Activated naive CD8-positive, alpha-beta T cell (primary cell): ENCODE results near the gene OXT.
"Not testable (repeated sequence)": the region's sequence is repeated elsewhere in the genome, so short reads cannot be mapped to it uniquely, and the experiment has no call there.

Source experiments
- H3K27ac Mint-ChIP-seq: one replicate; pipeline ENCODE4 v1.8.0; 2021; ENCODE audit warnings: mixed read lengths
- H3K27me3 Mint-ChIP-seq: one replicate; pipeline ENCODE4 v1.8.0; 2021; ENCODE audit warnings: mixed read lengths
- H3K36me3 Mint-ChIP-seq: one replicate; pipeline ENCODE4 v1.8.0; 2021; ENCODE audit warnings: mixed read lengths
- H3K4me1 Mint-ChIP-seq: one replicate; pipeline ENCODE4 v1.8.0; 2021; ENCODE audit warnings: low read depth, mixed read lengths
- H3K4me3 Mint-ChIP-seq: one replicate; pipeline ENCODE4 v1.8.0; 2021; ENCODE audit warnings: mild to moderate bottlenecking, mixed read lengths
- H3K9me3 Mint-ChIP-seq: one replicate; pipeline ENCODE4 v1.8.0; 2021; ENCODE audit warnings: low read depth, mixed read lengths

The OXT gene

DNA sequence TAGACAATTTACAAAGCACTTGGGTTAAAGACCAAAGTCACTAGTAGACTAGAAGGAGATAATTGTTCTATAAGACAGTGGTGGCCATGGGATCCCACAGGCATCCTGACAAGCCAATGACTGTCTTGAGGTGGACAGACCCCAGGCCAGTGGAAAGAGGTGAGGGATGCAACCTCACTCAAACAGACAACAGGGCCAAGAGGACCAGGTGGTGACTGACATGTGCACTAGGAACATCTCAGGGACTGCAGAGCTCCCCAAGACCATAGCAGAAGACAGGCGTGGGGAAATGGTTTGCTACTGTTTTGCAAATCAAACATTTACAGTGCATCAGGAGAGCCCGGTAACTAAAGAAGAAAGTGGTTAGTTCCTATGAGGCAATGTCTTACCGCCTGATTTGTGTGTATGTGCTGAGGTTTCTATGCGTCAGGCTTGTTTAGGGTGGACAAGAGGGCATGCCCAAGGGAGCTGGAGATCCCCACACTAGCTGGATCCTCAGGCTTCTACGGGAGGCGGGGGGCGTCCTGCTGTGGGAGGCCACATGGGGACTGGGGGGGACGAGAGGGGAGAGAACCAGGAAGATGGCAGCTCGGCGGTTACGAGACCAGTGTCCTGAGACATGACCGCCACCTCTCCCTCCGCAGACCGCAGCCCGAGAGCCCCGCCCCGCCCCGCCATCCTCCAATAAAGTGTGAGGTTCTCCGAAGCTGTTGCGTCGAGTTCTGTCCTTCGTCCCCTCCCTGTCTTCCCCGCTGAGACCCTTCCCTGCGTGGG, 26.2 kb upstream of the OXT start:
- H3K9me3 Mint-ChIP-seq, result no peaks in the 10 kb centered on the region
- peak overlapping the region; percentile 69 for H3K27ac Mint-ChIP-seq
- H3K27me3 Mint-ChIP-seq, result no peaks in the 10 kb centered on the region
- H3K4me1 Mint-ChIP-seq, result peaks cover 15% of the 10 kb centered on the region
- peaks cover 4% of the 10 kb centered on the region for H3K36me3 Mint-ChIP-seq
- H3K4me3 Mint-ChIP-seq, result peak overlapping the region; percentile 87

DNA sequence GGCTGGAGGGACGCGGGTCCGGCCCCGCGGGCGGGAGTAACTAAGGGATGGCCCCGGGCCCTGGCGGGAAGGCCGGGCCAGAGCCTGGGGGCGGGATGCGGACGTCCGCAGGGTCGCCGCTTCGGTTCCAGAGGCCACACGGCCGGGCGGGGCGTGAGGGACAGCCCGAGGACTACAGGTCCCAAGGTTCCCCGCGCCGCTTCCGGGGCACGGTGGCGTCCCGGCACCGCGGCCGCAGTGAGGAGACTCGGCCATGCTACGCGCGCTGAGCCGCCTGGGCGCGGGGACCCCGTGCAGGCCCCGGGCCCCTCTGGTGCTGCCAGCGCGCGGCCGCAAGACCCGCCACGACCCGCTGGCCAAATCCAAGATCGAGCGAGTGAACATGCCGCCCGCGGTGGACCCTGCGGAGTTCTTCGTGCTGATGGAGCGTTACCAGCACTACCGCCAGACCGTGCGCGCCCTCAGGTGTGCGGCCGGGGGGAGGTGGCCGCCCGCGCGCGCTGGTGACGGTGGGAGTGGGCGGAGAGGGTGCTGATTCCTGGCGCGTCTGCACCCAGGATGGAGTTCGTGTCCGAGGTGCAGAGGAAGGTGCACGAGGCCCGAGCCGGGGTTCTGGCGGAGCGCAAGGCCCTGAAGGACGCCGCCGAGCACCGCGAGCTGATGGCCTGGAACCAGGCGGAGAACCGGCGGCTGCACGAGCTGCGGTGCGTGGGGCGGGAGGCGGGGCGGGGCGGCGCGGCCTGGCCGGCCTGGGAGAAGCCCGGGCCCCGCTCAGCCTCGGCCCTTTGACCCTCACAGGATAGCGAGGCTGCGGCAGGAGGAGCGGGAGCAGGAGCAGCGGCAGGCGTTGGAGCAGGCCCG, 25.4 kb upstream of the OXT start, which contains the start of gene MRPS26:
Gene MRPS26 (plus strand): TSS at position 237 of the 861 bp plus-strand sequence. CDS start 17 bp downstream, at position 254.
- Mint-ChIP-seq H3K4me1 (peaks cover 18% of the 10 kb centered on the region), H3K27ac (peak within 1 kb of the TSS; percentile 76), H3K36me3 (peaks cover 7% of the 10 kb centered on the region), H3K9me3 (no peaks in the 10 kb centered on the region), H3K4me3 (peak within 1 kb of the TSS; percentile 95), H3K27me3 (no peaks in the 10 kb centered on the region)

DNA sequence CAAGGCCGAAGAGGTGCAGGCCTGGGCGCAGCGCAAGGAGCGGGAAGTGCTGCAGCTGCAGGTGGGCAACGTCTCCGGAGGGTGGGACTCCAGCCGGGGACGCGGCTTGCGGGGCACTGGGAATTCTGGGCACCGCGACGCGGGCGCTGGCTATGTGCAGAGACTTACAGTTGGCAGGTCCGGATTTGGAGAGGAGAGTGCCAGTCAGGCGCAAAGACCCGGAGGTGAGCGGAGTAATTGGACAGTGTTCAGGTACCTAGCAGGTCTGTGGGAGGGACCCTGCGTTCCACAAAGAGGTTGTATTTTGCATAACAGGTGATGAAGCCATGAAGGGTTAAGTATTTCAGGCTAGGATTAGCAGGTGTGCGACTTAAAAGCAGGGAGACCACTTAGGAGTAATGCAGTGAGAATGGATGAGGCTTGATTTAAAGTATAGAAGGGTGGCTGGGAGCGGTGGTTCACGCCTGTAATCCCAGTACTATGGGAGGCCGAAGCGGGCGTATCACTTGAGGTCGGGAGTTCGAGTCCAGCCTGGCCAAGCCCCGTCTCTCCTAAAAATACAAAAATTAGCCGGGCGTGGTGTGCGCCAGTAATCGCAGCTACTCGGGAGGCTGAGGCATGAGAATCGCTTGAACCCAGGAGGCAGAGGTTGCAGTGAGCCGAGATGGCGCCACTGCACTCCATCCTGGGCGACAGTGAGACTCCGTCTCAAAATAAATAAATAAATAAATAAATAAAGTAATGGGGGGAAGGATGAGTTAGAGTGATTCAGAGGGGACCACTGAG, 24.6 kb upstream of the OXT start:
- peak overlapping the region; percentile 76 for H3K27ac Mint-ChIP-seq
- H3K9me3 Mint-ChIP-seq, result no peaks in the 10 kb centered on the region

DNA sequence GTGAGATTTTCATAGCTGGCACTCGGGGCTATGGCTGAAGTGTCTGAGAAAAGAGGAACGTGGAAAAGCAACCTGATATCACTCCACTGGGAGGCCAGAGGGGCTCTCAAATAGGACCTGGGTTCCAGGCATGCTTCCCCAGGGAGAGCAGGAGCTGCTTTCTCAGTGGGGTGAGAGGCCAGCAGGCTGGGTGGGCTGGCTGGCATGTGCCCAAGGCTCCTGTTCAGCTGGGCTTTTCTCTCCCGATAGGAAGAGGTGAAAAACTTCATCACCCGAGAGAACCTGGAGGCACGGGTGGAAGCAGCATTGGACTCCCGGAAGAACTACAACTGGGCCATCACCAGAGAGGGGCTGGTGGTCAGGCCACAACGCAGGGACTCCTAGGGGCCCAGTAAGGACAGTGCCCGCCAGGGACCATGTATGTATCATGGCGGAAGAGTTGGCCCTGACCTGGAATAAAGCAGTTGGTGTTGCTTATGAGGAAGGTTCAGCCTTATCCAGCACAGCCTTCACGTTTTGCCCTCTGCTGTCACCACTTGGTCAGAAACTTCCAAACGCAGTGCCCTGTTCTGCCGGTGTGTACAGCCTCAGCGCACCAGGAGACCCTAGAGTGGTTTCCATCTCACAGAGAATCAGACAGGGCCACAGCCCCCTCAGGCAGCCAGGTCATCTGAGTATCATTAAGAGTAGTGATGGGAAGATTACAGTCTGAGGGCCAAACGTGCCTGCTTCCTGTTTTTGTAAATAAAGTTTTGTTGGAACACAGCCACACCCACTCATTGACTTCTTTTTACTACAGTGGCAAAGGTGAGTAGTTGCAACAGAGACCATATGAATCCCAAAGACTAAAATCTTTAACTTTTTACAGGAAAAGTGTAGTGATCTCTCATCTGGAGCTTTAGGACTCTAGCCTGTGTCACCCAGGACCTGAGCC, 23.7 kb upstream of the OXT start:
- Mint-ChIP-seq H3K4me1 (peaks cover 18% of the 10 kb centered on the region), H3K27me3 (no peaks in the 10 kb centered on the region), H3K9me3 (no peaks in the 10 kb centered on the region), H3K36me3 (peaks cover 7% of the 10 kb centered on the region), H3K27ac (no peak overlapping the region), H3K4me3 (peak overlapping the region; percentile 95)

More for the DNA sequence above, 24.6 kb upstream of the OXT start:
- peak overlapping the region; percentile 95 for H3K4me3 Mint-ChIP-seq
- peaks cover 7% of the 10 kb centered on the region for H3K36me3 Mint-ChIP-seq
- peaks cover 18% of the 10 kb centered on the region for H3K4me1 Mint-ChIP-seq
- no peaks in the 10 kb centered on the region for H3K27me3 Mint-ChIP-seq

DNA sequence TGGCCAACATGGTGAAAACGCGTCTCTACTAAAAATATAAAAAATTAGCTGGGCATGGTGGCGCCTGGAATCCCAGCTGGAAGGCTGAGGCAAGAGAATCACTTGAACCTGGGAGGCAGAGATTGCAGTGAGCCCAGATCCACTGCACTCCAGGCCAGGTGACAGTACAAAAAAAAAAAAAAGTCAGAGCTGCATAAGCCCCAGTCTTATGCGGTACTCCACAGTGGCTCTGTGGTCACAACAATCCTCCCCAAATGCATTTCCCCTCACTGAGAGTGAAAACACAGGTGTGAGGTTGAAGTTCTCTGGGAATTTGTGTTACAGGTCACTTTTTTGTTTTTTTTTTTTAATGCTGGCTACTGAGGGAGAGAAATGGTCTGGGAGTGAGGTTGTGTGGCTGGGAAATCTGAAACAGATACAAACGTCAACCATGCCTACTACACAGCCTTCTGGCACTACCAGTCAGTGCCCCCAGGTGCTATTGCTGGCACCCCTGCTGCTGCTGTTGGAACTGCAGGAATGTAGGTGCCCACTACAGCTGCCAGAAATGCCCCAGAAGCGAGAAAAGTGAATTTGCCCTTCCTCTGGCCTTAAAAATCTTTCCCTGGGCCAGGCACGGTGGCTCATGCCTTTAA, 19.9 kb upstream of the OXT start:
- Mint-ChIP-seq H3K36me3 (peaks cover 7% of the 10 kb centered on the region), H3K27ac (no peak overlapping the region), H3K27me3 (no peaks in the 10 kb centered on the region), H3K4me3 (no peak overlapping the region), H3K9me3 (no peaks in the 10 kb centered on the region), H3K4me1 (peaks cover 13% of the 10 kb centered on the region)

DNA sequence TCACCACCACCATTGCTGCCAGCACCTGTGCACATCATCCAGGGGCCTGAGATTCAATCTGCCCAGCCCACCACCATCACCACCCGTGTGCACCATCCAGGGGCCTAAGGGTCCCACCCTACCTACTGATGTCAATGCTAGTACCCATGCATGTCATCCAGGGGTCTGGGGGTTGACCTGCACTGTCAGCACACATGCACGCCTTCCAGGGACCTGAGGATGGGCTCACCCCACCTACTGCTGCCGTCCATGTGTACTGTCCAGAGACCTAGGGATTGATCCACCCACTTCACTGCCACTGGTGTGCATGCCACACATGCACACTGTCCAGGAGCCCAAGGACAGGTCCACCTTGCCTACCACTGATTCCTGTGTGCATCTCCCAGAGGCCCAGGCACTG, 11.9 kb upstream of the OXT start:
- H3K4me3 Mint-ChIP-seq, result no peak overlapping the region
- H3K27ac Mint-ChIP-seq, result no peak overlapping the region
- peaks cover 5% of the 10 kb centered on the region for H3K4me1 Mint-ChIP-seq
- no peaks in the 10 kb centered on the region for H3K36me3 Mint-ChIP-seq
- no peaks in the 10 kb centered on the region for H3K27me3 Mint-ChIP-seq
- no peaks in the 10 kb centered on the region for H3K9me3 Mint-ChIP-seq

DNA sequence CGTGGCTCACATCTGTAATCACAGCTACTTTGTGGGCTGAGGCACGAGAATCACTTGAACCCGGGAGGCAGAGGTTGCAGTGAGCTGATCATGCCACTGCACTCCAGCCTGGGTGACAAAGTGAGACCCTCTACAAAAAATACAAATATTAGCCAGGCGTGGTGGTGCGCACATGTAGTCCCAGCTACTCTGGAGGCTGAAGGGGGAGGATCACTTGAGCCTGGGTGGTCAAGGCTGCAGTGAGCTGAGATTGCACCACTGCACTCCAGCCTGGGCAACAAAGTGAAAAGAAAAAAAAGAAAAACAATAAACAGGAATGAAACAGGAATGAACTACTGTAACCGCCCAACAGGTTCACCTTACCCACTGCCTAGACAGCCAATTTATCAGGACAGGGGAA, 7.3 kb upstream of the OXT start:
- H3K9me3 Mint-ChIP-seq, H3K4me3 Mint-ChIP-seq, H3K36me3 Mint-ChIP-seq, H3K27me3 Mint-ChIP-seq: not testable (repeated sequence)
- H3K4me1 Mint-ChIP-seq, result peaks cover 12% of the 10 kb centered on the region
- peak overlapping the region; percentile 46 for H3K27ac Mint-ChIP-seq

DNA sequence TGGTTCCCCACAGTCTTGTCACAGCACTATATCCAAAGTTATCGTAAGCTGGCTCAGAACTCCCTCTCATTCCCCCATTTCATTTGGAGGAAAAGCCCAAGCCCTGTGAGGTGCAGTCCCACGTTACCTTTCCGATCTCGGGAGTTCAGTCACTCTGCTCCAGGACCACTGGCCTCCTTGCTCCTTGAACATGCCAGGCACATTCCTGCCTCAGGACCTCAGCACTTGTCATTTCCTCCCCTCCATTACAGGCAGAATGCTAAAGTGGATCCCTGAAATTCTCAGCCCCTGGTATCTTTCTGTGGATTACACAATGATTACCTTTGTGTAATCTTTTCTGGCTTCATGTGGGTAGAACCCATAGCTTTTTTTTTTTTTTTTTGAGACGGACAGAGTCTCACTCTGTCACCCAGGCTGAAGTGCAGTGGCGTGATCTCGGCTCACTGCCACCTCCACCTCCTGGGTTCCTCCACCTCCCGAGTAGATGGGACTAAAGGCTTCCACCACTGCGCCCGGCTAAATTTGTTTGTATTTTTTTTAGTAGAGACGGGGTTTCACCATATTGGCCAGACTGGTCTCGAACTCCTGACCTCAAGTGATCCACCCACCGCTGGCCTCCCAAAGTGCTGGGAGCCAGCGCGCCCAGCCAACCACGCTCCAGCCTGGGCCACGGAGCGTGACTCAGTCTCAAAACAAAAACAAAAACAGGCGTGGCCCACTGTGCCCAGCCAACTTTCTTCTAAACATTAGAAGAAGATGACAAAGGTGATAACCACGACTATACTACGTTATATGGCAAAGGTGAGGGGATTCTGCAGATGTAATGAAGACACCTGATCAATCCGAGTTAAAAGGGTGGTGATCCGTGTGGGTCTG, 4.0 kb upstream of the OXT start:
- Mint-ChIP-seq H3K4me1 (peaks cover 21% of the 10 kb centered on the region), H3K4me3 (no peak overlapping the region), H3K27me3 (no peaks in the 10 kb centered on the region), H3K9me3 (no peaks in the 10 kb centered on the region), H3K27ac (no peak overlapping the region), H3K36me3 (peaks cover 3% of the 10 kb centered on the region)

DNA sequence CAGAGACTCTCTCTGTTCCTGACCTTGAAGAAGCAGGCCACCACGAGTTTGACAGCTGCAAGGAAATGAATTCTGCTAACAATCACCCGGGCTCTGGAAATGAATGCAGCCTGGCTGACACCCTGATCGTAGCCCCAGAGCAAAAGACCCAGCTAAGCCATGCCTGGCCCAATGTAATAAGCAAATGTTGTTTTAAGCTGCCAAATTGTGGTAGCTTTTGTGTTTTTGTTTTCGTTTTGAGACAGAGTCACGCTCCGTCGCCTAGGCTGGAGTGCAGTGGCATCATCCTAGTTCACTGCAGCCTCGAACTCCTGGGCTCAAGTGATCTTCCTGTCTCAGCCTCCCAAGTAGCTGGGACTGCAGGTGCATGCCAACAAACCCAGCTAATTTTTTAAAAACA, 3.3 kb upstream of the OXT start:
- H3K36me3 Mint-ChIP-seq, result peaks cover 3% of the 10 kb centered on the region
- no peak overlapping the region for H3K4me3 Mint-ChIP-seq
- no peak overlapping the region for H3K27ac Mint-ChIP-seq
- H3K27me3 Mint-ChIP-seq, result no peaks in the 10 kb centered on the region
- H3K4me1 Mint-ChIP-seq, result peaks cover 24% of the 10 kb centered on the region
- H3K9me3 Mint-ChIP-seq, result no peaks in the 10 kb centered on the region

DNA sequence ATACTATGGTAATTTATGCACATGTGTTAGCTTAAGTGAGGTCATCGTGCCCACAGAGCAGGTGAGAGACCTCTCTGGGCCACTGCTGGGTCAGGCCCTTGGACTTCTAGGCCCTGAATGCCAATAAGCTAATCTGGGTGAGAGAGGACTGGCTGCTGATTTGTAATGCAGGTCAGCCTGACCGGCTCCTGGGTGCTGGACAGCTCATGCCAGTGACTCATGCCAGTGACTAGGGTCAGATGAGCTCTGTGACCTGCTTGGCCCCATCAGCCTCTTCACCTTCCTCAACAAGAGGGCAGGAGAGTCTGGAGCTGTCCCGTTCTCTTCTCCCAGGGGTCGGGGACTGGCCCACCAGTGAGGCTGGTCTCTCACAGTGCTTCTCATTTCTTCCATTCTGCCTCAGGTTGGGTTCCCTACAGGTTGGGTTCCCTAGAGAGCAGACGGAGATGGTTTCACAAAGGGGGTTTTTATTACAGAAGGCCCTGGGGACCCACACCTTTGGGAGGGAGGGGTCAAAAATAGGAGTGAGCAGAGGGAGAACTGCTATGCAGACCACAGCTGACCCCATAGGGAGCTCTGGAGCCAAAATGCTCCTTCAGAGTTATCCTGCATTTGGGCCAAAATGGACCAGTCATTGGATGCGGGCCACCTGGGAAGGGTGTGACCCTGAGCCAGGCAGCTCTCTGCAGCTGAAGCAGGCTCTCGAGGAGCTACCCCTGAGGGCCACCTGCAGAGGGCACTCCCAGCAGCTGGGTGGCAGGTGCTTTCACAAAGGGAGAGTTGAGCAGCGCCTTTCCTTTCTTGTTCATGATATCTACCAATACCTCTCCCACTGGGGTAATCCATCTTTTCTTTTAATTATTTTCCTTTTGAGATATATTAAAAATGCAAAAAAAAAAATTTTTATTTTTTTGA, 2.2 kb upstream of the OXT start:
- Mint-ChIP-seq H3K9me3 (no peaks in the 10 kb centered on the region), H3K27me3 (no peaks in the 10 kb centered on the region), H3K4me3 (no peak overlapping the region), H3K36me3 (peaks cover 3% of the 10 kb centered on the region), H3K27ac (no peak overlapping the region), H3K4me1 (peaks cover 25% of the 10 kb centered on the region)

DNA sequence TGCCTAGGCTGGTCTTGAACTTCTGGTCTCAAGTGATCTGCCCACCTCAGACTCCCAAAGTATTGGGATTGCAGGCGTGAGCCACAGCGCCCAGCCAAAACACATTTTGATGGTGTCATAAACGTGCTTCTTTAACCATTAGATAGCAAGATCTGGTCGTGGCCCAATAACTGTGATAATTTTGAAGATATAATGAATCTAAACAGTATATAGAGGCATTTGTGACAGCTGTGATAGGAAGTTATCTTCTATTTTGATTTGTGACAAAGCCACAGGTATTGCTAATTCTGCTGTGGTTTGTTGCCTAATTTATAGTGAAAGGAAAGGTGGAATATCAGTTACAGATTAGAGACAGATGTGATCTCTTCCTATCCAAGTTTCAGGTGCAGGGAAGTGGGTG, 695 bp upstream of the OXT start:
- Mint-ChIP-seq H3K27ac (peak overlapping the region; percentile 70), H3K36me3 (peaks cover 3% of the 10 kb centered on the region), H3K4me3 (peak overlapping the region; percentile 87), H3K9me3 (no peaks in the 10 kb centered on the region), H3K4me1 (peaks cover 28% of the 10 kb centered on the region), H3K27me3 (no peaks in the 10 kb centered on the region)

DNA sequence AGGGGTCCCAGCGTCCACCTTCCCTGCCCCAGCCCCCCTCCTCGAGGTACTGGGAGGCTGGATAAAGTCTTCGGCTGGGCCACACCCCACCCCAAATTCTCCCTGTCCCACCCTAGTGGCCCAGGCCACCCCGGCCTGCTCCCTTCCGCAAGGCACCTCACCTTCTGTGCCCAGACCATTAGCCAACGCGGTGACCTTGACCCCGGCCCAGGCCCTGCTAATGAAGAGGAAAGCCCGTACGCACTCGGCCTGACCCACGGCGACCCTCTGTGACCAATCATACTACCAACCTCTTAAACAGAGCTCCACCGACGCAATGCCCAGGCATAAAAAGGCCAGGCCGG, 182 bp upstream of the OXT start:
- no peaks in the 10 kb centered on the region for H3K9me3 Mint-ChIP-seq
- no peak overlapping the region for H3K27ac Mint-ChIP-seq
- no peaks in the 10 kb centered on the region for H3K27me3 Mint-ChIP-seq
- H3K36me3 Mint-ChIP-seq, result peaks cover 3% of the 10 kb centered on the region
- H3K4me1 Mint-ChIP-seq, result peaks cover 28% of the 10 kb centered on the region
- H3K4me3 Mint-ChIP-seq, result peak overlapping the region; percentile 87
